ENCODE results near the gene CARS2. TPM values are rescaled to one million over a fixed set of nuclear protein-coding genes. Genes with fewer than 3 reads are reported as not detected.
A peak's percentile ranks its signal among the peaks of the same experiment; 100 is the strongest.

CARS2 gene
- total RNA-seq, 1 donor from 2014 or later, result 57.1 TPM

DNA sequence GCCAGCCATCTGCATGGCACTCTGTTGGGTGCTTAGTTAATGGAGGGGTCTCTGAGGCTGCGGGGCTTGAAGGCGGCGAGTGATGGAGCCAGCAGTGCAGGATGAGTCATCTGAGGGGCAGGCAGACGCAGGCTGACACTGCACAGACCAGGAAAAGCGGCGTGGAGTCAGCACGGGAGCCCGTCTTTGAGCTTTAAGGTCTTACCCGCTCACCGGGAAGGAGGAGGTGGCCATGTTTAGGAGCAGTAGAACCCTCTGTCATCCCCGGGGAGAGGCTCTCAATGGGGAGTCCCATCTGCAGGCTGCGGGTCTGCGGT is 77.5 kb downstream of the CARS2 start:
- no peak for DNase-seq (ENCODE audit: extremely low spot score, unreplicated experiment)
- Mint-ChIP-seq H3K27ac (ENCODE audit: unreplicated experiment) (peak overlapping the region; percentile 36), H3K4me1 (ENCODE audit: unreplicated experiment) (peaks cover 19% of the 10 kb centered on the region), H3K9me3 (ENCODE audit: unreplicated experiment) (no peaks in the 10 kb centered on the region), H3K4me3 (ENCODE audit: unreplicated experiment) (no peak overlapping the region), H3K36me3 (ENCODE audit: unreplicated experiment) (peaks cover 14% of the 10 kb centered on the region), H3K27me3 (ENCODE audit: unreplicated experiment) (no peaks in the 10 kb centered on the region)
- TF ChIP-seq, protein P1, sequence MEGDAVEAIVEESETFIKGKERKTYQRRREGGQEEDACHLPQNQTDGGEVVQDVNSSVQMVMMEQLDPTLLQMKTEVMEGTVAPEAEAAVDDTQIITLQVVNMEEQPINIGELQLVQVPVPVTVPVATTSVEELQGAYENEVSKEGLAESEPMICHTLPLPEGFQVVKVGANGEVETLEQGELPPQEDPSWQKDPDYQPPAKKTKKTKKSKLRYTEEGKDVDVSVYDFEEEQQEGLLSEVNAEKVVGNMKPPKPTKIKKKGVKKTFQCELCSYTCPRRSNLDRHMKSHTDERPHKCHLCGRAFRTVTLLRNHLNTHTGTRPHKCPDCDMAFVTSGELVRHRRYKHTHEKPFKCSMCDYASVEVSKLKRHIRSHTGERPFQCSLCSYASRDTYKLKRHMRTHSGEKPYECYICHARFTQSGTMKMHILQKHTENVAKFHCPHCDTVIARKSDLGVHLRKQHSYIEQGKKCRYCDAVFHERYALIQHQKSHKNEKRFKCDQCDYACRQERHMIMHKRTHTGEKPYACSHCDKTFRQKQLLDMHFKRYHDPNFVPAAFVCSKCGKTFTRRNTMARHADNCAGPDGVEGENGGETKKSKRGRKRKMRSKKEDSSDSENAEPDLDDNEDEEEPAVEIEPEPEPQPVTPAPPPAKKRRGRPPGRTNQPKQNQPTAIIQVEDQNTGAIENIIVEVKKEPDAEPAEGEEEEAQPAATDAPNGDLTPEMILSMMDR (IDR thresholded peaks at IDR 0.05), result no peak

DNA sequence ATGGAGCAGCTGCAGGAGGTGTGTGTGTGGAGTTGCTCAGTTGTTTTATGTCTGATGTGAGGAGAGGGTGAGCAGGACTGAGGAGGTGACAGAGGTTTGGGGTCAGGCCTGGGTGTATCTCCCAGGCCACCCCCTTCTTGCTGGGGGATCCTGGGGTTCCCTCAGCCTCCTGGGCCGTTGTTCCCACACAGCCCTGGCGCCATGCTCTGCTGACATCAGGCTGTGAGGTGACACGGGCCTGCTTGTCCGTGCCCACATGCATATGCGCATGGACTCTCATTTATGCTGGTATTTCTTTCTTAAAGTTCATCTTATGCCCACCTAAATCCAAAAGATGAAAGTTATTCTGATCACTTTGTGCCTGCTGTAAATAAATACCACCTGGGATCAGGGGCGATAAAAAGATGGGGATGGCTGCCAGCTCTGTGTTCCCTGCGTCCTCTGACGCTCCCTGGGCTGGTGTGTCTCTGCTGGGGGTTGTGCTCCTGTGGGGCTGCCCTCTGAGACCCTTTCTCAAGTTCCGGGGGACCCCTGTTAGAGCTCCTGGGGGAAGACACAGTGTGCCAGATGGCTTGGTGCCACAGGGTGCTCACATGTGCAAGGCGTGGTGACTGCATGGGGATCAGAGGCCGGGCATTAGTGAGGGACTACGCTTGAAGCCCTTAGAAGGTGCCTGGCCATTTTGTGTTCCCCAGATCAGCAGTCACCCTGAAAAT is 78.0 kb downstream of the CARS2 start:
- DNase-seq (ENCODE audit: extremely low spot score, unreplicated experiment), result no peak
- Mint-ChIP-seq H3K36me3 (ENCODE audit: unreplicated experiment) (peaks cover 14% of the 10 kb centered on the region), H3K4me3 (ENCODE audit: unreplicated experiment) (no peak overlapping the region), H3K9me3 (ENCODE audit: unreplicated experiment) (no peaks in the 10 kb centered on the region), H3K27me3 (ENCODE audit: unreplicated experiment) (no peaks in the 10 kb centered on the region), H3K4me1 (ENCODE audit: unreplicated experiment) (peaks cover 19% of the 10 kb centered on the region), H3K27ac (ENCODE audit: unreplicated experiment) (peak overlapping the region; percentile 36)
- TF ChIP-seq, protein P1 (IDR thresholded peaks at IDR 0.05), result no peak

DNA sequence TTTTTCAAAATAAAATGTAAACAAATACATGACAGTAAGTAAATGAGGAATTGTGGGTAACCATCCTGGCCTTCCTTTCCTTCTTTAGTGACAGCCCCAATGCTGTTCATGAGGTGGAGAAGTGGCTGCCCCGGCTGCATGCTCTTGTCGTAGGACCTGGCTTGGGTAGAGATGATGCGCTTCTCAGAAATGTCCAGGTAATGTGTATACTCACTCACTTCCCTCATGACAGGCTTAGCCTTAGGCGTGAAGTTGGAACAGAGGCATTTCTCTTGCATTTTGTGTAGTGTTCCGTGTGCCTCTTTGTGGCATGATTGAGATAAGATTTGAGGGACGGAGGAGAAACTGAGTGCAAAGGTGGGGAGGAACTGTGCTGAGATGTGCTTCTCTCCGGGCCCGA is 78.6 kb downstream of the CARS2 start:
- Mint-ChIP-seq H3K36me3 (ENCODE audit: unreplicated experiment) (peaks cover 13% of the 10 kb centered on the region), H3K9me3 (ENCODE audit: unreplicated experiment) (no peaks in the 10 kb centered on the region), H3K27me3 (ENCODE audit: unreplicated experiment) (no peaks in the 10 kb centered on the region), H3K4me1 (ENCODE audit: unreplicated experiment) (peaks cover 19% of the 10 kb centered on the region), H3K27ac (ENCODE audit: unreplicated experiment) (no peak overlapping the region), H3K4me3 (ENCODE audit: unreplicated experiment) (no peak overlapping the region)
- TF ChIP-seq, protein P1 (IDR thresholded peaks at IDR 0.05), result no peak
- no peak for DNase-seq (ENCODE audit: extremely low spot score, unreplicated experiment)

DNA sequence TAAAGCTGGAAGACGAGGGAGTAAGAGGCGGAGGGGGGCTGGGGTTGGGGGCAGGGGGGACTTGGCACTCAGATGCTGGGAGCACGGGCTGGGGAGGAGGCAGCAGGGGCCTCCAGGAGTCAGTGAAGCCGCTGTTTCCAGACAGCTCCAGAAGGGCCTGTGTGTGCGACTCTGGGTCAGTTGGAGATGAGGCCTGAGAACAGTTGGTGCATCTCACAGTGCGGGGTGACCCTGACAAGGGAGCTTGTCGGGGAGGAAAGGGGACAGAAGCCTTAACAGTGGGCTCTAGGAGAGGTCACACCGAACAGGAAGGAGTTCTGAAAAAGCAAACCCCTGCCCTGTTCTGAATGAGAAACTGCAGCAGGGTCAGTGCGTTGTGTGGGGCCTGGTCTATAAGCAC is 79.4 kb downstream of the CARS2 start:
- no peak for DNase-seq (ENCODE audit: extremely low spot score, unreplicated experiment)
- Mint-ChIP-seq H3K9me3 (ENCODE audit: unreplicated experiment) (no peaks in the 10 kb centered on the region), H3K4me1 (ENCODE audit: unreplicated experiment) (peaks cover 19% of the 10 kb centered on the region), H3K36me3 (ENCODE audit: unreplicated experiment) (peaks cover 9% of the 10 kb centered on the region), H3K27ac (ENCODE audit: unreplicated experiment) (no peak overlapping the region), H3K4me3 (ENCODE audit: unreplicated experiment) (no peak overlapping the region), H3K27me3 (ENCODE audit: unreplicated experiment) (no peaks in the 10 kb centered on the region)
- TF ChIP-seq, protein P1 (IDR thresholded peaks at IDR 0.05), result no peak

DNA sequence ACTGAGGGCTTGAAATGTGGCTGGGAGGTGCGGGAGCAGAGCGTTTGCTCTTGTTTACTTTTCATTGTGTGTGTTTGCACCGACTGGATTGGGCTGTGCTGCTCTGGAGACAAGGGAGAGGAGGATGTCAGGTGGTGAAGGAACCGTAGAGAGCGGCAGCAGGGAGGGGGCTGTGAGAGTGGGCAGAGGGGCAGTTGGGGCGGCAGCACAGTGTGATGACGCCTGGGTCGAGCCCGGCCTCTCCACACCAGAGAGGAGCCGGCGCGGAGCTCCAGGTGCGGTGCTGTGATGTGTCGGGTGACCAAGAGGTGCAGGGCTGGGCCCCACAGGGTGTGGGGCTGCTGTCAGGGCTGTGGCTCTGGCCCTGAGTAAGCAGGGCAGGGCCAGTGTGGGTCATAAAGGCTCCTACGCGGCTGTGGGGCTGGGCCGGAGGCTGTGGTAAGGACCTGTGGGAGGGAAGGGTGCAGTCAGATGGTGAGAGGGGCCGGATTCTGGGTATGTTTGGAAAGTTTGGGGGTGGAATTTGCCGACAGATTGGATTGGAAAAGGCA is 80.1 kb downstream of the CARS2 start:
- DNase-seq (ENCODE audit: extremely low spot score, unreplicated experiment), result no peak
- no peak overlapping the region for H3K4me3 Mint-ChIP-seq (ENCODE audit: unreplicated experiment)
- H3K27ac Mint-ChIP-seq (ENCODE audit: unreplicated experiment), result no peak overlapping the region
- H3K27me3 Mint-ChIP-seq (ENCODE audit: unreplicated experiment), result no peaks in the 10 kb centered on the region
- H3K4me1 Mint-ChIP-seq (ENCODE audit: unreplicated experiment), result peaks cover 19% of the 10 kb centered on the region
- peaks cover 9% of the 10 kb centered on the region for H3K36me3 Mint-ChIP-seq (ENCODE audit: unreplicated experiment)
- TF ChIP-seq, protein P1 (IDR thresholded peaks at IDR 0.05), result no peak
- H3K9me3 Mint-ChIP-seq (ENCODE audit: unreplicated experiment), result no peaks in the 10 kb centered on the region

All from osteocyte (in vitro differentiated cells).